ENCODE measurements around the gene WRNIP1.

DNA sequence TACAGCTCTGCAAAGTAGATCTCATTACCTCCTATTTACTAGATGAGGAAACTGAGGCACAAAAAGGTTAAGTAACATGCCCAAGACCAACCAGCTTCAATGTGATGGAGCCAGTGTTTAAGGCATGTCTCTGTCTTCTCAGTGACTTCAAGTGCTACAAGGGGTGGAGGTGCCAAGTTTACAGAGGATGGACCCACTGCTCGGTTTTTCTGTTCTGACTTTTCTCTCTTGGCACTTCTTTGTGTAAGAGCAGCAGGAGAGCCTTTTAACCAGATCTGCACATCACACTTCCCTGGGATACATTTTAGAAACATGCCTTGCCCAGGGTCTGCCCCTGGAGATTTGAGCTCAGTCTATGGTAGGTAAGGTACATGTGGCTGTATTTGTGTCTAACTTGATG lies 9.8 kb downstream of the WRNIP1 start:
- TF ChIP-seq, protein P1, sequence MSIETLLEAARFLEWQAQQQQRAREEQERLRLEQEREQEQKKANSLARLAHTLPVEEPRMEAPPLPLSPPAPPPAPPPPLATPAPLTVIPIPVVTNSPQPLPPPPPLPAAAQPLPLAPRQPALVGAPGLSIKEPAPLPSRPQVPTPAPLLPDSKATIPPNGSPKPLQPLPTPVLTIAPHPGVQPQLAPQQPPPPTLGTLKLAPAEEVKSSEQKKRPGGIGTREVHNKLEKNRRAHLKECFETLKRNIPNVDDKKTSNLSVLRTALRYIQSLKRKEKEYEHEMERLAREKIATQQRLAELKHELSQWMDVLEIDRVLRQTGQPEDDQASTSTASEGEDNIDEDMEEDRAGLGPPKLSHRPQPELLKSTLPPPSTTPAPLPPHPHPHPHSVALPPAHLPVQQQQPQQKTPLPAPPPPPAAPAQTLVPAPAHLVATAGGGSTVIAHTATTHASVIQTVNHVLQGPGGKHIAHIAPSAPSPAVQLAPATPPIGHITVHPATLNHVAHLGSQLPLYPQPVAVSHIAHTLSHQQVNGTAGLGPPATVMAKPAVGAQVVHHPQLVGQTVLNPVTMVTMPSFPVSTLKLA (conservative IDR thresholded peaks at IDR 0.05): no peak
- TF ChIP-seq, protein P2, sequence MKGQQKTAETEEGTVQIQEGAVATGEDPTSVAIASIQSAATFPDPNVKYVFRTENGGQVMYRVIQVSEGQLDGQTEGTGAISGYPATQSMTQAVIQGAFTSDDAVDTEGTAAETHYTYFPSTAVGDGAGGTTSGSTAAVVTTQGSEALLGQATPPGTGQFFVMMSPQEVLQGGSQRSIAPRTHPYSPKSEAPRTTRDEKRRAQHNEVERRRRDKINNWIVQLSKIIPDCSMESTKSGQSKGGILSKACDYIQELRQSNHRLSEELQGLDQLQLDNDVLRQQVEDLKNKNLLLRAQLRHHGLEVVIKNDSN (CRISPR knock-in tag; IDR thresholded peaks at IDR 0.05): no peak
- TF ChIP-seq MAFG (tag; conservative IDR thresholded peaks at IDR 0.05) (no peak), SP1 (CRISPR knock-in tag; IDR thresholded peaks at IDR 0.05) (no peak), CREM (IDR thresholded peaks at IDR 0.05; ENCODE audit: low read depth) (no peak), U2AF1 (optimal IDR thresholded peaks at IDR 0.05; ENCODE audit: low read depth, low read length) (no peak), ARID3A (IDR thresholded peaks at IDR 0.05; ENCODE audit: borderline replicate concordance, low read depth, low read length) (no peak), MAZ (CRISPR knock-in tag; conservative IDR thresholded peaks at IDR 0.05 in 1 of 2, IDR thresholded peaks at IDR 0.05 in 1 of 2) (no peak), SP2 (IDR thresholded peaks at IDR 0.05; ENCODE audit: extremely low read depth, low read depth, low read length, poor library complexity, severe bottlenecking) (no peak), ELF4 (CRISPR knock-in tag; IDR thresholded peaks at IDR 0.05) (no peak), JUN (IDR thresholded peaks at IDR 0.05; ENCODE audit: borderline replicate concordance, low read depth, low read length) (no peak), JUN (CRISPR knock-in tag; IDR thresholded peaks at IDR 0.05; ENCODE audit: borderline replicate concordance) (no peak), POLR2AphosphoS5 (IDR thresholded peaks at IDR 0.05; ENCODE audit: control insufficient read depth, insufficient read depth, low read depth, low read length) (no peak)
